HepG2 (cell line): ENCODE data around the gene TET2. TPM values are rescaled to one million over a fixed set of nuclear protein-coding genes. Genes with fewer than 3 reads are reported as not detected.

Experiments used
- ATF7 ChIP-seq, 2 experiments: fragments of 450-650 bp in 1 of 2; sonication (generic) in 1 of 2; formaldehyde crosslinking in 1 of 2; IDR thresholded peaks; 2 replicates each; pipeline versions ENCODE4 v1.4.0 to v1.6.1; 2016 to 2020; ENCODE audit warnings: antibody characterized with exemption in 1 of 2, mild to moderate bottlenecking in 1 of 2, missing genetic modification reagents in 1 of 2
- CCDC6 ChIP-seq: sonication (generic); formaldehyde crosslinking; IDR thresholded peaks from 2 replicates; pipeline ENCODE4 v1.8.1; 2022; ENCODE audit warnings: mild to moderate bottlenecking, missing genetic modification reagents, moderate library complexity
- DPF2 ChIP-seq: sonication (generic); formaldehyde crosslinking; IDR thresholded peaks from 2 replicates; pipeline ENCODE4 v1.4.0; 2020; ENCODE audit warnings: mild to moderate bottlenecking, low read depth, missing genetic modification reagents, borderline replicate concordance
- MEF2D ChIP-seq: sonication (generic); formaldehyde crosslinking; IDR thresholded peaks from 2 replicates; pipeline ENCODE4 v1.5.1; 2020; ENCODE audit warnings: mild to moderate bottlenecking, missing genetic modification reagents
- MTA3 ChIP-seq: sonication (generic); formaldehyde crosslinking; IDR thresholded peaks from 2 replicates; pipeline ENCODE4 v1.4.0; 2020; ENCODE audit warnings: missing genetic modification reagents
- NONO ChIP-seq, 2 experiments: fragments of 450-650 bp in 1 of 2; sonication (generic) in 1 of 2; formaldehyde crosslinking in 1 of 2; IDR thresholded peaks in 1 of 2; conservative IDR thresholded peaks in 1 of 2; 2 replicates each; pipeline versions ENCODE4 v1.6.1 to v1.8.0; 2017 to 2022; ENCODE audit warnings: mild to moderate bottlenecking in 1 of 2, missing genetic modification reagents in 1 of 2, moderate library complexity in 1 of 2
- NR0B2 ChIP-seq: sonication (generic); formaldehyde crosslinking; IDR thresholded peaks from 2 replicates; pipeline ENCODE4 v1.4.0; 2020; ENCODE audit warnings: mild to moderate bottlenecking, missing genetic modification reagents
- RAD21 ChIP-seq: fragments of 450-650 bp; formaldehyde crosslinking; IDR thresholded peaks from 2 replicates; pipeline ENCODE4 v1.5.0; 2020; ENCODE audit warnings: mild to moderate bottlenecking
- RFXAP ChIP-seq: sonication (generic); formaldehyde crosslinking; IDR thresholded peaks from 2 replicates; pipeline ENCODE4 v1.4.0; 2020; ENCODE audit warnings: missing genetic modification reagents, borderline replicate concordance
- SOX5 ChIP-seq: IDR thresholded peaks from 2 replicates; pipeline ENCODE4 v1.6.1; 2016; ENCODE audit warnings: borderline replicate concordance
- THAP7 ChIP-seq: sonication (generic); formaldehyde crosslinking; IDR thresholded peaks from 2 replicates; pipeline ENCODE4 v1.8.1; 2023; ENCODE audit warnings: mild to moderate bottlenecking, missing genetic modification reagents
- TIGD3 ChIP-seq: sonication (generic); formaldehyde crosslinking; IDR thresholded peaks from 2 replicates; pipeline ENCODE4 v1.5.1; 2020; ENCODE audit warnings: mild to moderate bottlenecking, missing genetic modification reagents, borderline replicate concordance
- XRCC5 ChIP-seq: fragments of 200-400 bp; formaldehyde crosslinking; optimal IDR thresholded peaks from 2 replicates; pipeline ENCODE3; 2017; ENCODE audit warnings: mild to moderate bottlenecking, low read length
- ZFP62 ChIP-seq: sonication (generic); formaldehyde crosslinking; IDR thresholded peaks from 2 replicates; pipeline ENCODE4 v1.4.0; 2020; ENCODE audit warnings: missing genetic modification reagents
- ZMYM2 ChIP-seq: sonication (generic); formaldehyde crosslinking; IDR thresholded peaks from 2 replicates; pipeline ENCODE4 v1.8.0; 2022; ENCODE audit warnings: mild to moderate bottlenecking, missing genetic modification reagents
- ZMYM4 ChIP-seq: sonication (generic); formaldehyde crosslinking; IDR thresholded peaks from 2 replicates; pipeline ENCODE4 v1.8.1; 2023; ENCODE audit warnings: mild to moderate bottlenecking, missing genetic modification reagents
- ZNF136 ChIP-seq: sonication (generic); formaldehyde crosslinking; IDR thresholded peaks from 2 replicates; pipeline ENCODE4 v1.8.1; 2022; ENCODE audit warnings: low read depth, mild to moderate bottlenecking, moderate library complexity, missing genetic modification reagents
- ZNF275 ChIP-seq: sonication (generic); formaldehyde crosslinking; IDR thresholded peaks from 2 replicates; pipeline ENCODE4 v1.8.0; 2022; ENCODE audit warnings: missing genetic modification reagents, mild to moderate bottlenecking, inconsistent platforms, borderline replicate concordance
- ZNF280B ChIP-seq: sonication (generic); formaldehyde crosslinking; IDR thresholded peaks from 2 replicates; pipeline ENCODE4 v1.5.0; 2020; ENCODE audit warnings: missing genetic modification reagents, mild to moderate bottlenecking, borderline replicate concordance
- ZNF431 ChIP-seq: sonication (generic); formaldehyde crosslinking; IDR thresholded peaks from 2 replicates; pipeline ENCODE4 v1.9.0; 2022; ENCODE audit warnings: missing genetic modification reagents, low read depth, mild to moderate bottlenecking, borderline replicate concordance
- ZNF44 ChIP-seq: sonication (generic); formaldehyde crosslinking; IDR thresholded peaks from 2 replicates; pipeline ENCODE4 v1.5.1; 2020; ENCODE audit warnings: mild to moderate bottlenecking, missing genetic modification reagents
- ZNF543 ChIP-seq: sonication (generic); formaldehyde crosslinking; IDR thresholded peaks from 2 replicates; pipeline ENCODE4 v1.4.0; 2020; ENCODE audit warnings: mild to moderate bottlenecking, missing genetic modification reagents
- ZNF709 ChIP-seq: sonication (generic); formaldehyde crosslinking; IDR thresholded peaks from 2 replicates; pipeline ENCODE4 v1.5.0; 2020; ENCODE audit warnings: mild to moderate bottlenecking, missing genetic modification reagents
- ZNF773 ChIP-seq: sonication (generic); formaldehyde crosslinking; IDR thresholded peaks from 2 replicates; pipeline ENCODE4 v1.4.0; 2020; ENCODE audit warnings: missing genetic modification reagents, borderline replicate concordance
- polyA plus RNA-seq, 8 experiments: library from polyadenylated mRNA; depleted of rRNA in 3 of 8; stranded (reverse) in 7 of 8; unstranded in 1 of 8; fragments of >200 nt; fragmentation: Illumina TruSeq in 4 of 8; extraction: Trizol in 4 of 8; gene quantifications; 2 replicates each; pipeline versions ENCODE4 v1.2.1 to v1.2.3, GENCODE V29; 2011 to 2016; ENCODE audit warnings: low read depth in 4 of 8, missing spikeins in 1 of 8, mixed read lengths in 1 of 8; ENCODE audit not compliant: insufficient read depth in 1 of 8
- total RNA-seq, 5 experiments: library from RNA; depleted of rRNA; stranded (reverse); fragments of >200 nt; fragmentation: Illumina TruSeq; extraction: Trizol; gene quantifications; 2 replicates each; pipeline ENCODE4 v1.2.3, GENCODE V29; 2016; ENCODE audit warnings: low read depth in 1 of 5

Gene TET2
- total and polyA plus RNA-seq, 2 of the 13 experiments (the other 11 are each of a cell fraction or from before 2014, with no cell fraction given) = 4.7 to 4.8 TPM

GRCh38 chr4:105146276-105147015 is at the start of gene TET2 (continued):
- no peak for TF ChIP-seq XRCC5
- TF ChIP-seq MTA3 (CRISPR knock-in tag) = no peak
- no peak for TF ChIP-seq ATF7 (IDR thresholded peaks at IDR 0.05)
- no peak for TF ChIP-seq ATF7 (CRISPR knock-in tag; IDR thresholded peaks at IDR 0.05)
- no peak for TF ChIP-seq ZNF280B (CRISPR knock-in tag)
- TF ChIP-seq ZFP62 (CRISPR knock-in tag) = no peak
- no peak for TF ChIP-seq ZNF44 (CRISPR knock-in tag)
- TF ChIP-seq ZMYM2 (CRISPR knock-in tag) = no peak
- no peak for TF ChIP-seq NR0B2 (CRISPR knock-in tag)
- TF ChIP-seq SOX5 (CRISPR knock-in tag) = 0 out of 2 replicates have a peak, but pooled peaks have one; percentile 3
- no peak for TF ChIP-seq ZNF543
- TF ChIP-seq ZNF709 (CRISPR knock-in tag) = no peak
- TF ChIP-seq CCDC6 (CRISPR knock-in tag) = no peak
- no peak for TF ChIP-seq ZNF275
- TF ChIP-seq ZNF773 (CRISPR knock-in tag) = 0 out of 2 replicates have a peak, but pooled peaks have one; percentile 51
- TF ChIP-seq ZMYM4 (CRISPR knock-in tag) = no peak
- TF ChIP-seq ZNF431 (CRISPR knock-in tag) = no peak
- TF ChIP-seq MEF2D (CRISPR knock-in tag) = no peak
- TF ChIP-seq THAP7 (CRISPR knock-in tag) = peak; percentile 49; the same call in 1 of the 2 replicates
- TF ChIP-seq RAD21 = peak; percentile 60
- no peak for TF ChIP-seq TIGD3 (CRISPR knock-in tag)
- no peak for TF ChIP-seq NONO (IDR thresholded peaks at IDR 0.05)
- TF ChIP-seq NONO (CRISPR knock-in tag; conservative IDR thresholded peaks at IDR 0.05) = no peak
- no peak for TF ChIP-seq DPF2
- TF ChIP-seq RFXAP (CRISPR knock-in tag) = no peak
- TF ChIP-seq ZNF136 (CRISPR knock-in tag) = no peak
